GM18861 (cell line): ENCODE data around the gene CUX1.
A peak's percentile ranks its signal among the peaks of the same experiment; 100 is the strongest.
"Not testable (repeated sequence)": the region's sequence is repeated elsewhere in the genome, so short reads cannot be mapped to it uniquely, and the experiment has no call there.

ENCODE experiments used
- ATAC-seq: cut with Tn5 transposase; IDR thresholded peaks from one replicate; pipeline ENCODE4 v1.9.1; 2021; ENCODE audit not compliant: unreplicated experiment

Gene CUX1

DNA sequence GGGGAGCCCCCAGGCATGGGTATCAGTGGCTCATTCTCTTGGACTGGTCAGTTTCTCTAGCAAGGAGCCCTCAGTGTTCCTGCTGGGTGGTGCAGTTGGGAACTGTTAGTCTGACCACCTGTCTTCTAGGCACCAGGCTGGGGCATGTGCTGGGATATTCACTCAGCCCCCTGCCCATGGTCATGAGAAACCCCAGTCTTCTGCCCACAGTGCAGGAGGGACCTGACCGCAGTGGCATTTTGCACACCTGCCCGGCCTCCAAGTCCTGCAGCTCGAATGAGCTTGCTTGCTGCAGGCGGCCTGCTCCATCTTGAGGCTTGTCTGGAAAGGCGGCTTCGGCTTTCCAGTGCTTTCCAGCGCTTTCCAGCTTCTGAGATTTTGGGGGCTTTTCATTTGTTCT, 36.3 kb downstream of the CUX1 start:
- ATAC-seq: no peak

DNA sequence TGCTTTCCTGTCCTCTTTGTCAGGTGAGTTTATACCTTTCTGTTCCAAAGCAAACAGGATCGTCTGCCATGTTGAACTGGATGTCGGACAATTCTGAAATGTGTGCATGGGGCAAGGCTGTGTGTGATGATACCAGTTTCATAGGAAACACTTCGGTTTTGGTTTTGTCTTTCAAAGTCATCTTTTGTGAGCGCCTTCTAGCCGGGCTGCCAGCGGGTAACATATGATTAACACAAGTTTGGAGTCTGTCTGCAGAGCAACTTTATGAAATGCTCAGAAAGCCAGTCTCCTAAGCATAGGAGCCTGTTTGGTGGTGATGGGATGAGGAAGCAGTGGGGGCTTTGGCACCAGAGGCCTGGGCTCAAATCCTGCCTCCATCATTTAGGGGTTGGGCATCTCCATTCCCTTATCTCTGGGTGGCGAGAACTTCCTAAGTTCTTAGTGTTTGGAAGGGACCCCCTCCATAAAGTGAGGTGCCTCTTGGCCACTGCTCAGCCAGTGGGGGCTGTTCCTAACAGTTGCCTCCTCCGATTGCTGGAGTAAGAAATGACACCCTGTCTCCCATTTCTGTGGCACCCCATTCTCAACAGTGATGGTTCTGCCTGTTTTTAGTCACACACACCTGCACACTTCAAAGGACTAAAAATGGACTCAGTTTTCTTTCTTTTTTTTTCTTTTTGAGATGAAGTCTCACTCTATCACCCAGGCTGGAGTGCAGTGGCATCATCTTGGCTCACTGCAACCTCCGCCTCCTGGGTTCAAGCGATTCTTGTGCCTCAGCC, 36.8 kb downstream of the CUX1 start:
- no peak for ATAC-seq

DNA sequence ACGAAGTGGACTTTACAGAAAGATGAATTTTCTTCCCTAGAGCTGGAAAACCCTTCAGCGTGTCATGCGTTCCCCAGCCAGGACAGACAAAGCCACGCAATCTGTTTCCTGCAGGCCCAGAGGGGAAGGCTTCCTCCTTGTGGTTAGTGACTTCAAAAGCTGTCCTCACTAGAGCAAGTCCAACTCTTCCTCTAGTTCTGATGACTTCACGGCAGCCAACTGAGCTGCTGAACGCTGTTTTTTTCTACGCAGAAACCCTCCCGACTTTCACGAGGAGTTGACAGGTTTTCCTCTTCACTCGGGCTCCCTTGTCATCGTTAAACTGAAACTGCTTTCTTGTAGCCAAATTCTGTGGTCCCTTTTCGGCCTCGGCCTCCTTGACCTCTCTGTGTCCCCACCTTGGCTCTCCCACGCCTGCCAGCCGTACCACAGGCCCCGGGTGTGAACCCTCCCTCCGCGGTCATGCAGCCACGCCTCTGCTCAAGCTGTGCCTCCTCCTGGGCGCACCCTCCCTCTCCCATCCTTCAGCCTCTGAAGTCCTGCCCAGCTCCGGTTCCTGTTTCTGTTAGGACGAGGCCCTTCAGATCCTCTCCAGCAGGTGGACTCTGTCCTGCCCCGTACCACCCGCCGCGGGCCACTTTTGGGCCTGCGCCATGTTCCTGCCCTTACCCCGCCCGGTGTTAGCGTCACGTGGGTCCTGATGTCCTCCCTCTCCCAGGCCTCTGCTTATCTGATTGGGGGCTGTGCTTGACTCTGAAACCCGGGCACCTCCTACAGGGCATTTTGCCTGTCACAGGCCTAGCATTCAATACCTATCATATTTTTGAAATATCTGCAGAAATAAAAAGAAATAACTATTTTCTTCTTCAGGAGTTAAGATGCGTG, 39.3 kb downstream of the CUX1 start:
- peak; percentile 83 for ATAC-seq

DNA sequence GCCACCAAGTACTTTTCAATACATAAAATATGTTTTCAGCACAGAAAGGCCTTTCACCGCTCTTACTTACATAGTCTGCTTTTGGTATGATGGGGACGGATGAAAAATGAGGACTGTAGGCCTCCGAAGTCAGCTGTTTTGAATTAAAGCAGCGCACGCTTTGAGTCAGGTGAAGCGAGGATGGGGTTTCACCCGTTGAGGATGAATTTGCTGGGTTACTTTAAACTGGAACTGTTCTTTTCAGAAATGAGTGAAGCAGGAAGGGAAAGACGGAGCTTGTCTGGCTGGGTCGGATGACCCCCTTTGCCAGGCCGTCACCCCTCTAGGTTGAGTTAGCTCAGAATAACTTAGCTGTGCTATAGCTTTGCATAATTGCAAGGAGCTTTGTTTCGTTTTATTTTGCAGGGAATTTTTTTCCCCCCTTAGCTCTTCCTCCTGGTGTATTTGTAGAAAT, 40.0 kb downstream of the CUX1 start:
- ATAC-seq: peak; percentile 26

DNA sequence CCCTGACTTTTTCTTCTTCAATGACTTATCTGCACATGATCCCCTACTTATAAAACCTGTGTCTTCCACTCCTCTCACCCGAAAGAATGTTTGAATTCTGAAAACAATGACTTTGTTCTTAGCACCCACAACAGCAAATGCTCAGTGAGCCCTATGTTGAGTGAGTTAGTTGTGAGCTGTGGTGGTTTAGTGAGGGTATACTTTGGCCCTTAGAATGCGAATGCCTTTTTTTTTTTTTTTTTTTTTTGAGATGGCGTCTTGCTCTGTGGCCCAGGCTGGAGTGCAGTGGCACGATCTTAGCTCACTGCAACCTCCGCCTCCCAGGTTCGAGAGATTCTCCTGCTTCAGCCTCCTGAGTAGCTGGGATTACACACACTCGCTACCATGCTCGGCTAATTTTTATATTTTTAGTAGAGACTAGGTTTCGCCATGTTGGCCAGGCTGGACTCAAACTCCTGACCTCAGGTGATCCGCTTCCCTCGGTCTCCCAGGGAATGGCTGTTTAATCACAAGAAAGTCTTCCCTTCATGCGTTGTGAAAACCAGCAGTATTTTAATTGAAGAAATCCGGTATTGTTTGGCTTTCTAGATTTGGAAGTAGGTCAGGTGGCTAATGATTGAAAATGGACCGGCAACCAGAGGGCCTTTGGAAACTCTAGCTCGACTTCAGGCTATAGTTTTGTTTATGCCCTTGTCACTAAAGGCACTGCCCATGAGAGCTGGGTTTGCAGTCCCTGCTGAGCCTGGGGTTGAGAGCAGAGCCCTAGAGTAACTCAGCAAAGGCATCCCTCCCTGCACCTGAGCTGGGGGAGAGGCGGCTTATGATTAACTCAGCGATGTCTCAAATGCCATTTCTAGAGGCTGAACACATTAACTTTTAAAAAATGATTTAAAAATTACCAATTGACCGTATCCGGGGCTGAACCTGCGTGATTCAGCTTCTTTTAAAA, 41.3 kb downstream of the CUX1 start:
- no peak for ATAC-seq

DNA sequence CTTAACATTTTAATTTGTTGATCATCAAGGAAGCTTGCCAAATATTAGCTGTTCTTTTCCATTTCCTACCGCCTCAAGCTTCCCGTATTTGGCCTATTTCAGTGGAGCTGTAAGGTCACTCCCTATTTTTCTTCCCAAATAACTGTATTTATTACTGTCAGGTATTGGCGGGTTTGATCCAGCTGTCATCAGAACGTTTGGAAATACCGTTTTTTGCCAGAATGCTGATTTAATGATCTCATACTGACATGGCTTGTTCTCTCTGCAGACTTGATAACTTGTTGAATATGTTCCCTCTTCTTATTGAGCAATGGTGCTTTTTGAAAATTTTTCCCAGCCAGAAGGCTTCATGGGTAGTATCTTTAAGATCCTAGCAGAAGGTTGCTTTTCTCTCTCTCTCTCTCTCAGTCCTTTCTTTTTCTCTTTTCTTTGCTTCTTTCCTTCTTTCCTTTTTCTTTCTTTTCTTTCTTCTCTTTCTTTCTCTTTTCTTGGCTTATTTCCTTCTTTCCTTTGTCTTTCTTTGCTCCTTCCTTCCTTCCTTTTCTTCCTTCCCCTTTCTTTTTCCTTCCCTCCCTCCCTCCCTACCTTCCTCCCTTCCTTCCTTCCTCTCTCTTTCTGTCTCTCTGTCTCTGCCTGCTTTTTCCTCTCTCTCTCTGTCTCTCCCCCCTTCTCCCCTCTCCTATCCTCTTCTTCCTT, 42.1 kb downstream of the CUX1 start:
- no peak for ATAC-seq

DNA sequence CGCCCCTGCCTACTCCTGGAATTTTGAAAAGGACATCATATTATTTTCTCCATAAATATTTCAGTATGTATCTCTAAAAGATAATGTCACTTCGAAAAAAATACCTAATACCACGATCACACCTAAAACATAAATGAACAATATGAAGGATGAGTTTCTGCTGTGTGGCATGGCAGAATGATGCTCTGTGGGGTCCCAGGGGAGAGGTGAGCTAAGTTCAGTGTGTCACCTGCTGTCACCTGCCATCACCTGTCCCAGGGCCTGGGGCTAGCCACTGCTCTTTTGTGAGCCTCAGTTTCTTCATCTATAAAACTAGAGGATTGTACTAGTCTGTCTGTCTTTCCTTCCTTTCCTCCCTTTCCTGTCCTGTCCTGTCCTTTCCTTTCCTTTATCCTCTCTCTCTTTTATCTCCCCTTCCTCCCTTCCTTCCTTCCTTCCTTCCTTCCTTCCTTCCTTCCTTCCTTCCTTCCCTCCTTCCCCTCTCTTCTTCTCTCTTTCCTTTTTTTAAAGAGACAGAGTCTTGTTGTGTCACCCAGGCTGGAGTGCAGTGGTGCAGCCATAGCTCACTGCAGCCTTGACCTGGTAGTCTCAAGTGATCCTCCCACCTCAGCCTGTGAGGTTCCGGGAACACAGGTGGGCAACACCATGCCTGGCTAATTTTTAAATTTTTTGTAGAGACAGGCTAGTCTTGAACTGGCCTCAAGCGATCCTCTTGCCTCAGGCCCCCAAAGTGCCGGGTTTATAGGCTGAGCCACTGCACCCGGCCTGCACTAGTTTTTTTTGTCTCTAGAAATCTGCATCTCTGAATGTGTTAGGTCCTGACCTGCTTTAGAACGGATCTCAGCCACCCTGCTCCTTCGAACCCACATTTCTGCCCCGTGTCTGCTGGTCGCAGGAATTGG, 43.1 kb downstream of the CUX1 start:
- no peak for ATAC-seq

DNA sequence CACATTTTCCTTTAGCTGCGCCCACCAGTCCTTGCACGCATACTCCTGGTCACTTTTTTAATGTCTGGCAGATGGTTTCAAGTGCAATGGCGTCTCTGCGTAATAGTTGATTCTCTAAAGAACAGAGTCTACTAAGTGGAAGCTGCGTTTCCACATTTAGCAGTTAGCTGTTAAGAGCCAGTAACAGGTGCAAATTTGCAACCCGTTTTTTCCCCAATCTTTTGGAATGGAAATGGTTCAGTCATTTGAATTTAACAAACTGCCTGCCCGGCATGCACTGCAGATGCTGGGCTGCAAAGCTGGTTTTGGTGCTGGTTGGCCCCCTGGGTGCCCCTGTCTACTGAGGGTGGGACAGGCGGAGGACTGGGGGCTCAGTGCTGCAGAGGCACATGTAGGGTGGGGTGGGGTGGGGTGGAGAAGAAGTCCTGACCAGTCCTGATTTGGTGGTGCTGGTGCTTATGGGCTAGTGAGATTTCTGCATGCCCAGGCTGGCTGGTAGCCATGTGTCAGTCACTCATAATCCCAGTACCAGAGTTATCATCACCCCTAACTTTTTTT, 43.9 kb downstream of the CUX1 start:
- no peak for ATAC-seq

DNA sequence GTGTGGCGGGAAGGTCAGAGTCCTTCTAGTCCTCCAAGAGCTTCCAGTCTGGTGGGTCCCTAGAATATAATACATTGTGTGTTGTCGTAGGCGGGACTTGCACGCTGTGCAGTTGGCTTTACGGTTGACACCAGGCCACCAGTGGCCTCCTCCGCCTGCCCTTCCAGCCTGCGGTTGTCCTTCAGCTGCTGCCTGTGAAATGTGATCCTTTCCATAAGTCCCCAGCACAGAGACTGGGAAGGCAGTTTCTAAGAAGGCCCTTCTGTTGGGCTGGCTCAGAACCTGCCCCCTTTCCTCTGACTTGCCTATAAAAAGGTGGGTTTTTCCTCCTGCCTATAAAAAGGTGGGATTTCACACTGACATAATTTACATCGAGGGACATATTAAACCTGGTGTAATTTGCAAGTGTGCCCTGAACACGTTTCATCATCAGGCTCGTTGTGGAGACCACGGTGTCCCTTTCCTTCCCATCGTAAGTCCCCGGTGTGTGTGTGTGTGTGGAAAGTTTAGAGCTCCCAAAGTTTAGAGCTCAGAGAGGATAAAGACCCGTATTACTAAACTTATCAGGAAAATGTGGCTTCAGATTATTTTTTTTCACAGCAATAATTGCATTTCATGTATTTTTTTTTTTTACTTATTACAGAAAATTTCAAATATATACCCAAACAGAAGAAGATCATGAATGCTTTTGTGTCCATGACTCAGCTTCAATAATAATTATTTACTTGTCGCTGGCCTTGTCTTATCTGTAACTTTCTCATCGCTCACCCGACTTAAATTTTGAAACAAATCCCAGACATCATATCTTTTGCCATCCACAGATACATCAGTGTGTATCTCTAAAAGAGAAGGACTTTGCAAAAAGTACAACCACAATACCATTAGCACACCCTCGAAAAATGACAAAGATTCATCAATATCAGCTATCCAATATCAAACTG, 45.1 kb downstream of the CUX1 start:
- ATAC-seq: no peak

DNA sequence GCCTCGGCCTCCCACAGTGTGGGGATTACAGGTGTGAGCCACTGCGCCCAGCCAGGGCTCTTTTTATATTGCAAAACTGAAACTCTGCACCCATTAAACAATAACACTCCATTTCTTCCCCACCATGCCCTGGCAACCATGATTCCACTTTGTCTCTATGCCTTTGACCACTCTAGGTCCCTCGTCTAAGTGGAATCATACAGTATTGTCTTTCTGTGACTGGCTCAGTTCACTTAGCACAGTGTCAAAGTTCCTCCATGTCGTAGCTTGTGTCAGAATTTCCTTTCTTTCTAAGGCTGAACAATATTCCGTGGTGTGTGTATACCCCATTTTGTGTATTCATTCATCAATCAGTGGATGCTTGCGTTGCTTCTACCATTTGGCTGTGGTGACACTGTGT, 46.2 kb downstream of the CUX1 start:
- no peak for ATAC-seq

DNA sequence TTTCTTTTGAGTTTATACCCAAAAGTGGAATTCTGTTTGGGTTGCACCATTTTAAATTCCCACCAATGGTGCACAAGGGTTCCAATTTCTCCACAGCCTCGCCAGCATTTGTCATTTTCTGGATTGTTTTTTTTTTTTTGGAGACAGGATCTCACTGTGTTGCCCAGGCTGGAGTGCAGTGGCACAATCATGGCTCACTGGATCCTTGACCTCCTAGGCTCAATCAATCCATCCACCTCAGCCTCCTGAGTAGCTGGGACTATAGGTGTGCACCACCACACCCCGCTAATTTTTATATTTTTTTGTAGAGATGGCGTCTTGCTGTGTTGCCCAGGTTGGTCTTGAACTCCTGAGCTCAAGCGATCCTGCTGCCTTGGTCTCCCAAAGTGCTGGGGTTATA, 46.6 kb downstream of the CUX1 start:
- ATAC-seq: no peak

DNA sequence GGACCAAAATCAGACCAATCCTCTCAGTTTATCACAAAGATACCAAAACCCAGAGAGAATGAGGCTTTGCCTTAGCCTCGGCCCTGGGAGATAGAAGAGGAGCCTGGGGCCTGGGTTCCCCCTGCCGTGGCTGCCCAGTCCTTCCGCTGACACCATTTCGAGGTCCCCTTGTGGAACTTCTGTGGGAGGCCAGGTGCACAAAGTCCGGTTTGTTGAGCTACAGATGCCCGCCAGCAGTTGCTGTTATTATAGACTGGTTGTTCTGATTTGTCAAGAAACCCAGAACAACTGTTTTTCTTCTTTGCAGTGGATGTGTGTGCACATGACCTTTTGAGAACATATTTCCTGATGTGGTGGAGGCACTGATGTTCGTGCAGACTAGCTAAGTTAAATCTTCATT, 47.6 kb downstream of the CUX1 start:
- ATAC-seq: no peak

DNA sequence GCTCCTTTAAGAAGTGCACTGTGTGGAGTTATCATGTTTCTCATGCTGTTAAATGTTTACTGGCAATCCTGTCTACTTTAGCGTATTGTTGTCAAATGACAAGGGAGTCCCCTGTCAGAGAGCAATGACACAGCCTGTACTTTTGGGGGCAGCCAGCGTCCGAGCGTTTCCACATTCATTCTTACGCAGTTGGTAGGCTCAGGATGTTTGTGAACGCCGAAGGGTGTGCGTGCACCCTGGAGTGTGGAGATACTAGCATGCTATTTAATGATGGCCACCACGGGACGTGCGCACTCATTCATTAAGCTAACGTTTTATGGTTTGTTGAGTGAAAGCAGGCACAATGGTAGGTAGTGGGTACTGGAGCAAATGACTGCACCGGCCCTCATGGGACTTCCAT, 48.0 kb downstream of the CUX1 start:
- ATAC-seq: no peak

DNA sequence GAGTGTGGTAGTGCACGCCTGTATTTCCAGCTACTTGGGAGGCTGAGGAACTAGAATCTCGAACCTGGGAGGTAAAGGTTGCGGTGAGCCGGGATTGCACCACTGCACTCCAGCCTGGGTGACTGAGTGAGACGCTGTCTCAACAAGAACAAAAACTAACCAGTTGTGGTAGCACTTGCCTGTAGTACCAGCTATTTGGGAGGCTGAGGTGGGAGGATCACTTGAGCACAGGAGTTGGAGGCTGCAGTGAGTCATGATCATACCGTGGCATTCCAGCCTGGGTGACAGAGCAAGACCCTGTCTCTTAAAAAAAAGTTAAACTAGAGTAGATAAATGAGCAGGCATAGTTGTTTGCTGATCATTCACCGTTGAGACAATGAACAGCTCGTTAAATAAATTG, 48.9 kb downstream of the CUX1 start:
- ATAC-seq: no peak

DNA sequence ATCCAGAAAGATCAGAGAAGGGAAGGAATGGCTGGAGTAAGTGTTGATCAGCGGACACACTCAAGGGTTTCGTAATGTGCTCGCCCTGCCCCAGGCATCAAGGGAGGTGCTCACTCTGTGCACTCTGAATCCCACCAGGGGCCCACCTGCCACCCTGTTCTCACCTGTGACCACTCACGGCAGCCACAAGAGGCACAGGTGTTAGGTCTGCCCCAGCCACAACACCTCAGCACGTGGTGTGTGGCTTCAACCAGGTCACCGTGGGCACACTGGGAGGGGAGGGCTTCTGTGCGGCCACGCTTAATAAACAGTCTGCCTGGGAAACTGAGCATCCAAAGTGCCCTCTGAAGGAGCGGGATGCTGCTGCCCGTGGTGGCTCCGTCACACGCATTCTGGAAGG, 49.8 kb downstream of the CUX1 start:
- no peak for ATAC-seq

DNA sequence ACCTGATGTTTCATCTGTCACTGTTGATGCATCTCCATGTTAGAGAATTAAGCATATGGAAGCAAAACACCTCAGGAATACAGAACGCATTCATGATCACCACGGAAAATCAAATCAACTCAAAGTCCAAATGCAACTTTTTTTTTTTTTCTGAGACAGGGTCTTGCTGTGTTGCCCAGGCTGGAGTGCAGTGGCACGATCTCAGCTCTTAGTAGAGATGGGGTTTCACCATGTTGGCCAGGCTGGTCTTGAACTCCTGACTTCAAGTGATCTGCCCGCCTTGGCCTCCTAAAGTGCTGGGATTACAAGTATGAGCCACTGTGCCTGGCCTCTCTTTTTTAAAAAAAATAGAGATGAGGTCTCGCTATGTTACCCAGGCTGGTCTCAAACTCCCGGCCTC, 50.3 kb downstream of the CUX1 start:
- not testable (repeated sequence) for ATAC-seq

DNA sequence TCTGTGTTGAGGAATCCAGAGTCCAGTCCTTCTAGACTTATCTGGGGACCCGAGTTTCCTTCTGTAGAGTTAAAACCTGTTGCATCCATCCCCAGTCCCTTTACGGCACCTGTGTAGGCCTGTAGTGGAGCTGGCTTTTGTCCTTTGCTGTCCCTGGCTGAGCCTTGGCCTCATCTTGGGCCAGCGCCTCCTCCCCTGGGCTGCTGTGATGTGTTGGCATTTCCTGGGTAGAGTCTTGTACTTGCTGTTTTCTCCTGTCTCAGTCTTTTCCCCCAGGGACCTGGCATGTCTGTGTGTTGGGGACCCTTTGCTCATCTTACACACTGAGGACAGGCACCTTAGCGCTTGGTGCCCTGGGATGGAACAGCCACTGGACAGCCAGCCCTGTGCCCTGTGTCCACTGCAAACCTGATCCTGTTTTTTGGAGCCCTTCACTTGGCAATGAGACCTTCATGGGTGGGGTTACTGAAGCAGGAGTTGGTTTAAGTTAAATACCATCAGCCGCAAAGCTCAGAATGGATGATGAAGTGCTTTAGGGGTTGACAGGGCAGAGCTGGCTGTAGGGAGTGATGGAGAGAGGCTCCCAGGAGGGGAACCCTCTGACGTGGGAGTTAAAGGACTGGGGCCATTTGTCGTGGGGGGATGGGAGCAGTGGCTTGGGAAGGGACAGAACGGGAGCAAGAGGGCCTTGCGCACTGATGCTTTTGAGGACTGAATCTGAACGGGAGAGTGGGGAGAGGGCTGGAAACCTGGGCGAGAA, 50.9 kb downstream of the CUX1 start:
- ATAC-seq: no peak
